Inflammatory macrophage treated with lipopolysaccharide for 1 hour (primary cell): ENCODE results near the gene FLRT2.

Experiments used
- DNase-seq, 2 donors: peaks; one replicate each; pipeline ENCODE4 v3.0.0-alpha.2; 2020 to 2022

Gene FLRT2

GRCh38 chr14:85601690-85602089 lies 71.7 kb downstream of the FLRT2 start:
- peak; percentile 20 to 60 for DNase-seq

DNA sequence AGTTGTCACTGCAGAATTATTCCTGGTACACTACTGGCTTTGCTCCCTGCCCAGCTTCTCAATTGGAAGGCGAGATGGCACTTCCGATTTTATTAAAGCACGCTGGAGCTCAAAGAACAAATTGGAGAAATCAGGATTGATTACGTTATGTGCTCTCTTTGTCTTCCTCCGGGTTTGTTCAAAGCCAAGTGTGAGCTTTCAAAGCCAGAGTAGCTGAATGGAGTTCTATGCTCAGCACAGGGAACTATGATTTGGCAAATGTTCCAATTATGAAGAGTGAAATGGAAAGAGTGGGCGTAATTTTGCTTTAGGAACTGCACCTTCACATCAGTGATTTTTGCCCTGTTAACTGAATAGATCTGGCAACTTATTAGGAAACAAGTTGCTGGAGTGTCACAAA lies 72.4 kb downstream of the FLRT2 start:
- DNase-seq: no peak

DNA sequence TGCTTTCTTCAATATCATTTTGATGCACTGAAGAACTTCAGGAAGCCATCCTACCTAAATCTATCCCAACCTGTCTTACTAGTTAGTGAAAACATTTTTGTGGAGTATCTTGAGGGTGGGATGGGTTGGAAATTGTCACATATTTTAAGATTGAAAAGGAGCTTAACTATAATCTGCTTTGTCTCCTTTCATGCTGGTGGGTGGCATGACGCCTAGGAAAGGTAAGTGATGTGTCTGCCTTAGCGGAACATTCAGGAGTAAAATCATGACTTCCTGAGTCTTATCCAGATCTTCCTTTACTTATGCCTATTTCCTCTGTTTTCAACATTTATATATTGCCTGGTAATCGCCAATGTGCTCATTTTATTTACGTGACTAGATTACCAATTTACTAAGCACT lies 74.1 kb downstream of the FLRT2 start:
- no peak for DNase-seq

- DNase-seq: peak; percentile 34 to 52
These were observed 74.8 kb downstream of the FLRT2 start for GRCh38 chr14:85604714-85605113.

- peak; percentile 84 to 93 for DNase-seq
These were observed 77.7 kb downstream of the FLRT2 start for GRCh38 chr14:85607651-85608081.

DNA sequence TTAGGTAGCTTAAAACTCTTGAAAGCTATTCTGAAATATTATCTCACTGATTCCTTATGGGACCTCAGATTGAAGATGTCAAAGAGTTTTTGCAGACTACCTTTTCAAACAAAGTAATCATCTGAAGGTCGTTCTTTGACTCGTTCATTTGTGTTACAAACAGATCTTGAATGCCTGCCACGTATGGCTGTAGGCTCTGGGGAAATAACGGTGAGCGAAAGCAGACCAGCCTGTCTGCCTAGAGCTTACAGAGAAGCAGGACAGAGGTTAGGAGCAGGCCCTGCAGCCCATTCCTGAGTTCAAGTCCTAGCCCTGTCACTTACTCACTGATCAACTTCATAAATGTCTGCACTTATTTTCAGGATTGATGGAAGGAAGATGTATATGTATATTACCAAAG lies 83.6 kb downstream of the FLRT2 start:
- no peak for DNase-seq

- no peak for DNase-seq
These were observed 86.5 kb downstream of the FLRT2 start for GRCh38 chr14:85616386-85616885.

DNA sequence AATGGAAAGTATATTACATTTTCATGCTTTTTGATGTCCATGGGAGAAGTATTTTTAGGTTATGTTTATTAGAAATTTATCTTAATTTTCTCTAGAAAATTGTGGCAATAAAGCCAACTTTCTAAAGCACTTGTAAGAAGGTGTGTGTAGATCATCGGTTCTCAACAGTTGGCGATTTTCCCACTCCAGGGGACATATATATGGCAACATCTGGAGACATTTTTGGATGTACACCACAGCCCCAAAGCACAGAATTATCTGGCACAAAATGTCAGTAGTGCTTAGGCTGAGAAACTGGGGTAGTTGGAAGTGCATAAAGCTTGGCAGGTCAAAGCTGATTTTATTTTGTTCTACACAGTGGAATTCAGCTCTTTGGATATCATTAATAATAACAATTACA lies 86.9 kb downstream of the FLRT2 start:
- DNase-seq: no peak

DNA sequence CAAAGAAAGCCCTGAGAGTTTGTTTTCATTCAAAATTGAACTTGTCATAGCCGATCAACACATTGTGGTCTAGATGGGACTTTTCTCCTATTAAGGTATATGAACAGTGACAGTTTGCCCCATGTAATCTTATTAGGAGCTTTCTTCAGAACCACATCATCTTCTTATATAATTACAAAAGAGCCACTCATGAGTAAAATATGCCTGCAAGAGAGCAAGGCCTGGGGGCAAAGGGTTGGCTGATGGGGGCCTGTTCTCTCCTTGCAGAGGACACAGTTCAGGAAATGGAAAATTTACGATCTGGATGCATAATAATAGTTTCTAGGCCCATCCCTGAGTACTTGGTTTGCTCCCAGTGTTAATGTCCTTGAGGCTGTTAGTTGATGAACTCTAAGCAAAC lies 87.8 kb downstream of the FLRT2 start:
- DNase-seq: no peak

GRCh38 chr14:85618390-85618789 lies 88.4 kb downstream of the FLRT2 start:
- no peak for DNase-seq

DNA sequence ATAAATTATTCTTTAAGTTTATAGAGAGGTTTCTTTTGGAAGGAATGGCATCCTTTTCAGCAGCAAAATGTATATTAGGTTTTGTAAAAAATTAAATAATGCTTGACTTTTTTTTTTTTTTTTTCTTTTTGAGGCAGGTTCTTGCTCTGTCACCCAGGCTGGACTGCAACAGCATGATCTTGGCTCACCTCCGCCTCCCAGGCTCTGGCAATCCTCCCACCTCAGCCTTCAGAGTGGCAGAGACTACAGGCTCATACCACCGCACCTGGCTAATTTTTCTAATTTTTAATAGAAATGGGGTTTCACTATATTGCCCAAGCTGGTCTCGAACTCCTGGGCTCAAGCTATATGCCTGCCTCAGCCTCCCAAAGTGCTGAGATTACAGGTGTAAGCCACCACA lies 89.0 kb downstream of the FLRT2 start:
- DNase-seq: no peak

GRCh38 chr14:85619851-85620250 lies 89.9 kb downstream of the FLRT2 start:
- DNase-seq: peak in 1 of 2 donors; percentile 29

DNA sequence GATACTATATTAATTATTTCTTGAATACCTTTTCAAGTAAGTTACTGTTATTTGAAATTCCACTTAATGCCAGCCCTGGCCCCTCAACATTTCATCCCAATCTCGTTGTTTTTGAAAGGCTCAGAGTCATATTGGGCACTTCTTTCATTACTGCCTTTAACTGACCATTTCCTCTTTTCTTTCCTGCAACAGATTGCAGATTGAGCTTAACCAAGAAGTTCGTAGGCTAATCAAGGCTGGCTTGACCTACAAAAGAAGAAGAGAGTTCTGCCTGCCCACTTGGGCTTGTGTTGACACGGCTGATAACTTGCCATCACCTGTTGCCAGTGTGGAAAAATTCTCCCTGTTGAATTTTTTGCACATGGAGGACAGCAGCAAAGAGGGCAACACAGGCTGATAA lies 91.0 kb downstream of the FLRT2 start:
- peak; percentile 28 to 36 for DNase-seq

DNA sequence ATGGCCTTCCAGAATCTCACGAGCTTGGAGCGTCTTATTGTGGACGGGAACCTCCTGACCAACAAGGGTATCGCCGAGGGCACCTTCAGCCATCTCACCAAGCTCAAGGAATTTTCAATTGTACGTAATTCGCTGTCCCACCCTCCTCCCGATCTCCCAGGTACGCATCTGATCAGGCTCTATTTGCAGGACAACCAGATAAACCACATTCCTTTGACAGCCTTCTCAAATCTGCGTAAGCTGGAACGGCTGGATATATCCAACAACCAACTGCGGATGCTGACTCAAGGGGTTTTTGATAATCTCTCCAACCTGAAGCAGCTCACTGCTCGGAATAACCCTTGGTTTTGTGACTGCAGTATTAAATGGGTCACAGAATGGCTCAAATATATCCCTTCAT lies 92.2 kb downstream of the FLRT2 start:
- no peak for DNase-seq

DNA sequence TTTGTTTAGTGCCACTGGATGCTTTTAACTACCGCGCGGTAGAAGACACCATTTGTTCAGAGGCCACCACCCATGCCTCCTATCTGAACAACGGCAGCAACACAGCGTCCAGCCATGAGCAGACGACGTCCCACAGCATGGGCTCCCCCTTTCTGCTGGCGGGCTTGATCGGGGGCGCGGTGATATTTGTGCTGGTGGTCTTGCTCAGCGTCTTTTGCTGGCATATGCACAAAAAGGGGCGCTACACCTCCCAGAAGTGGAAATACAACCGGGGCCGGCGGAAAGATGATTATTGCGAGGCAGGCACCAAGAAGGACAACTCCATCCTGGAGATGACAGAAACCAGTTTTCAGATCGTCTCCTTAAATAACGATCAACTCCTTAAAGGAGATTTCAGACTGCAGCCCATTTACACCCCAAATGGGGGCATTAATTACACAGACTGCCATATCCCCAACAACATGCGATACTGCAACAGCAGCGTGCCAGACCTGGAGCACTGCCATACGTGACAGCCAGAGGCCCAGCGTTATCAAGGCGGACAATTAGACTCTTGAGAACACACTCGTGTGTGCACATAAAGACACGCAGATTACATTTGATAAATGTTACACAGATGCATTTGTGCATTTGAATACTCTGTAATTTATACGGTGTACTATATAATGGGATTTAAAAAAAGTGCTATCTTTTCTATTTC lies 93.2 kb downstream of the FLRT2 start:
- DNase-seq: no peak

DNA sequence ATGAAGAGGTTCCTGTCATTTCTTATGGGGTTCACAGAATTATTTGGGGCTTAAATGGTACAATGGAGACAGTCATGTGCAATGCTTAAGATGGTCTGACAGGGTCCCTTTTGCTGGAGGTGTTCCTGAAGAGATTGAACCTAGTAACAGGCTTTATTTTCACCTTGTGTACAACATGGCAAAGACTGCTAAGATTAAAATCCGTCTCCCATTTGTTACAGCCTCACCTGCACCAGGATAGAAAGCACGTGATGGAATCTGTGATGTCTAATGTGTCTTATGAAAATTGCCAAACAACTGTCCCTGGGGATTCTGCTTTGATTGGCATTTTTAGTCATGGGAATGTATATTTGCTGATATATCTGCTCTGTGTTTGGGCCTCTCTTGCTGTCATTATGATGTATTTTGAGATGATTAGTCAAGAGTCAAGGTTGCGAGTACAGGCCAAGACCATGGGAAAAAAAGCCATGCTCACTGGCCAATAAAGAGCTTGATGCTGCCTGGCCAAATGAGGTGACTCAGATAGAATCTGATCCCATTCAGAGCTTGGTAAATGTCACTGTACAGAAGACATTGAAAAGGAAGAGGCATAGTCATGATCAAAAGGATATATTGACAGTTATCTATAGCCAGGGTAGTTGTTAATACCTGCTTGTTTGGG lies 96.1 kb downstream of the FLRT2 start:
- DNase-seq: no peak

- DNase-seq: no peak
These were observed 104.3 kb downstream of the FLRT2 start for GRCh38 chr14:85634205-85634604.

DNA sequence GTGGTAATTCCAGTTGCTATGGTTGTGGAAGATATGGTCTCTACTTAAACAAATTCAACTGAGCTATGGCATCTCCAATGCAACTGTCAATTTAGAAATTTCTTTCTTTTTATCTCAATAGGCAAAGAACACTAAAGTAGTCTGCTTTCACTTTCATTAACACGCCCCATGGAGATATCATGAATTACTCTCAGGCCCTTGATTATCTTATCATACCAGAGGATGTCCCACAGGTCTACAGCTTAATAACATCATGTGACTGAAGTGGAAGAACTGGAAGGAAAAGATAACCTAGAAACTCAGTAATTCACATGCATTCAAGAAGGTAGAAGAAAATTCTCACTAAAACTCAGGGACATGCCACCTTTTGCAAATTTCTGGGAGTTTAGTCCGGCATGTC lies 114.3 kb downstream of the FLRT2 start:
- DNase-seq: no peak

GRCh38 chr14:85653029-85653428 lies 123.1 kb downstream of the FLRT2 start:
- DNase-seq: no peak

DNA sequence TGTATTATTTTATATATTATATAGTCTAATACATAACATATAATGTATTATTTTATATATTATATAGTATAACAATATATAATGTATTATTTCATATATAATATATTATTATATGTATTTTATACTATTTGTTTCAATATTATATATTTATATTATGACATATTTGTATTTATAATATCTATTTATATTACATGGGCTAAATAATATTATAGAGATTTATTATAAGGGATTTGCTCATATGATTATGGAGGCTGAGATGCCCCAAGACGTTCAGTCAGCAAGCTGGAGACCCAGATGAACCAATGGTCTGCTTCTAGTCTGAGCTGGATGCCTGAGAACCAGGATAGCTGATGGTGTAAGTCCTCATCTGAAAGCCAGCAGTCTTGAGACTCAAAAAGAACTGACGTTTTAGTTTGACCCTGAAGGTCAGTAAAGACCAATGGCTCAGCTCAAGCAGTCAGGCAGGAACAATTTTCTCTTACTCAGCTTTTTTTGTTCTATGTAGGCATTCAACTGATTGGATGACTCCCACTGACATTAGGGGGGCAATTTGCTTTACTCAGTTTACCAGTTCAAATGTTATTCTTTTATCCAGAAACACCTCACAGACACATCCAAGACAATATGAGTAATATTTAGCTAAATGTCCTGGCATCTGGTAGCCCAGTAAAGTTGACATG lies 130.4 kb downstream of the FLRT2 start:
- DNase-seq: no peak

GRCh38 chr14:85662096-85662495 lies 132.2 kb downstream of the FLRT2 start:
- DNase-seq: no peak

- no peak for DNase-seq
These were observed 133.3 kb downstream of the FLRT2 start for GRCh38 chr14:85663256-85663655.

DNA sequence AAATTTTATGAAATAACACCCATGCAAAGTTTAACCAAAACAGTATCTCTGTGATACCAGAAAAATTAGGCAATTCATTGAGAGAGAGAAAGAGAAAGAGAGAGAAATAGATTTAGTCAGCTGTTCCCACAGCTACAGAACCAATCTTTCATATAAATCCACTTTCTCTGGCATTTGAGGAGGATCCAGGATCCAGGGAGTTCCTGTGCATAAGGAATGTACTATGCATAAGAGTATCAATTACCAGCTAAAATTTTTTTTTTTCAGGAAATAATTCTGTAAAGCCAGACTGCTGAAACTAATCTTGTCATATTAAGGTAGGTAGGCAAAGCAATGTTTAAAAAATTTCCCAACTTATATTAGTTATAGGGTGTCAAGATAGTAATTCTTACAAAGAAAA lies 133.7 kb downstream of the FLRT2 start:
- DNase-seq: no peak

- no peak for DNase-seq
These were observed 146.0 kb downstream of the FLRT2 start for GRCh38 chr14:85675957-85676356.
